GM19193 (cell line): ENCODE data around the gene HOXB1.

Experiments
- POLR2A ChIP-seq: IDR thresholded peaks from 4 replicates; pipeline ENCODE4 v1.6.1; 2011; ENCODE audit not compliant: insufficient read depth, insufficient read length; ENCODE audit errors: extremely low read depth

The HOXB1 gene

DNA sequence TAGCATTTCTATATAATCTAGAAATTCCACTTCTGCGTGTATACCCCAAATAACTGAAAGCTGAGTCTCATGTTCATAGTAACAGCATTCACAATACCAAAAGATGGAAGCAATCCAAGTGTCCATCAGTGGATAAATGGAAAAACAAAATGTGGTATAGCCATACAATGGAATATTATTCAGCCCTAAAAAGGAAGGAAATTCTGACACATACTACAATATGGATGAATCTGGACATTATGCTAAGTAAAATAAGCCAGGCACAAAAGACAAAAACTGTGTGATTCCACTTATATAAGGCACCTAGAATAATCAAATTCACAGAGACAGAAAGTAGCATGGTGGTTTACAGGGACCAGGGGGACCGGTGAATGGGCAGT, 20.4 kb downstream of the HOXB1 start:
- no peak for TF ChIP-seq POLR2A

DNA sequence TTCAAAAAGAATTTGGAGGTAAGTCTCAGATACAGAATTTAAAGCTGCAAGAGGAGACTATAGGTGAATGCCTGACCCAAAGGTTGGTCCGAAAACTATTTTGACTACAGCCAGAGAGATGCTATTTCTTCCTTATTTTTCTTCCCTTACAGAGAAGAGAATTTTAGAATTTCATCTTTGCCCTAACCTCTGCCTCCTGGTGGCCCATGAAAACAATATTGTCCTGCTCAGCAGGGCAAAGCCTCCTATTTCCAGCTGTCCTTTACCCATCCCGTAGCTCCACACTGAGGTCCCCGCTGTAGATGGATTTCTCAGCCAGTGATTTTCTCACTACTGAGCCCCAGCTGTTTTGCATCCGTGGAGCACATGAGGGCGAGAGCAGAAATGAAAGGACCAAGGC, 24.6 kb downstream of the HOXB1 start:
- no peak for TF ChIP-seq POLR2A

DNA sequence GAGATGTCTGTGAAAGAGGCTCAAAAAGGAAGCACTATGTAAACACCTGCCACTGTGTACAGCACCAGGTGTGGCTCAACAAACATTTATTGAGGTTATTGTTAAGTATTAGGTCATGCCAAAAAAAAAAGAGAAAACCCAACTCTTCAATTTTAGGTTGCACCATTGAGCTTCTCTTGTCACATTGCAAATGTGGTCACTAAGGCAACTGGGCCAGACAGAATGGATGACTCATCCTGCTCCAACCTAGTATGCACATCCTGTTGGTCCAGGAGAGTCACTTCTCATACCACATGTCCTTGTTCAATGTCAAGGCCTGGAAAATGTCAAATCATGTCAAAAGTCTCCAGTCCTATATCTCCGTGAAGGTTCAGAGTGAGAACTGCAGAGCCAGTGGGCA, 25.0 kb downstream of the HOXB1 start:
- TF ChIP-seq POLR2A: no peak

DNA sequence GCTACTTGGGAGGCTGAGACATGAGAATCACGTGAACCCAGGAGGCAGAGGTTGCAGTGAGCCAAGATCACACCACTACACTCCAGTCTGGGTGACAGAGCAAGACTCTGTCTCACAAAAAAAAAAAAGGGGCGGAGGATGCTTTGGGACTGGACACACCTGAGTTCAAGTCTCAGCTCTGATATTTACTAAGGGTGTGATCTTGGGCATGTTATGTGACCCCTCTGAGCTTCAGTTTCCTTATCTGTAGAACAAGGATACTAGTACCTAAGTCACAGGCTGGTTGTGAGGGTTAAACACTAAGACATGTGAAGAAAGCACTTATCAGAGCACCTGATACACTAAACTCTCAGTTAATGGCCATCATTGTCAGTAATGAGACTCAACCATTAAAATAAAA, 25.9 kb downstream of the HOXB1 start:
- TF ChIP-seq POLR2A: no peak

DNA sequence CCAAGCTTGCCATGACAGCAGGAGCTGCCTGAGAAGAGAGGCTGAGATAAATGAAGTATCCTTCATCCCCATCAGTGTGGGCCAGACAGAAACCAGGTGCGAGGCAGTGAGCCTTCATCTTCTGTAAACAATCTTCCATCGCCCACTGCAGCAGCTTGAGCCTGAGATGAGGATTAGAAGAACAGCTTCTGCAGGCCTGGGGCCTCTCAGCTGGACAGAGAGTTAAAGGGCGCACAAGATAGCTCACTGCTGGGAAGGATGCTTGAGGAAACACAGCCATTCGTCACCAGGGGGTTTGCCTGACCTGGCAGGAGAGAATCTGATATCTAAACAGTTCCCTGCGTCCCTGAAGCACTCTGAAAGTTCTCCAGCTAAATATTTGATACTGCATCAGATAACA, 27.1 kb downstream of the HOXB1 start:
- no peak for TF ChIP-seq POLR2A

DNA sequence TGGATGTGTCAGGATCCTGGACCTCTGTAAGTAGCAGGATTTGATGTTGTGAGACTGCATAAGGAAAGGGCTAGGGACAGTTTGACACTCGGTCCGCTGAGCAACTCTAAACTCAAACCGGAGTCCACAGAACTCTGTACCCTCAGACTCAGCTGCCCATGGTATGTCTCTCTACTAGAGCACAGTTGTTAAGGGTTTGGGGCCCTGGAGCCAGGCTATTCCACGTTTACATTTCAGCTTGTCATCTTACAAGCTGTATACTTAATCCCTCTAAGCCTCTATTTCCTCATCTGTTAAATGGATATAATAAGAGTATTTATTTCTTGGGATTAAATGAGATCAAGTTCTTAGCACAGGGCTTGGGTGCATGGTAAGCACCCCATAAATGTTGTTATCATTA, 27.9 kb downstream of the HOXB1 start:
- TF ChIP-seq POLR2A: no peak

DNA sequence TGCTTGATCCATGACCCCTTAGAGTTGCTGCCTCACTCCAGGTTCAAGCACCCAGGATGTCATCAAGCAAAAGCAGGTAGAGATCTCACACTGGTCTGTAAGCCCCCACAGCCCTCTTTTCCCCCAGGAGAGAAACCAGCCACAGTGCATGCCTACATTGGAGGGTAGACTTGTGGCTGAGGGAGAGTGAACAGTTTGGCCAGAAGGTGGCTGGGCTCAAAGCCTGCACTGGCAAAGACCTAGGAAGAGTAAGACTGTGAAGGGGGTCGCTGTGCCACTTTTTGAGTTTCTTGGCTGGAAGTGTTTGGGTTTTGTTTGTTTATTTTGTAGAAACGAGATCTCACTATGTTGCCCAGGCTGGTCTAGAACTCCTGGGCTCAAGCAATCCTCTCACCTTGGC, 28.5 kb downstream of the HOXB1 start:
- TF ChIP-seq POLR2A: no peak

DNA sequence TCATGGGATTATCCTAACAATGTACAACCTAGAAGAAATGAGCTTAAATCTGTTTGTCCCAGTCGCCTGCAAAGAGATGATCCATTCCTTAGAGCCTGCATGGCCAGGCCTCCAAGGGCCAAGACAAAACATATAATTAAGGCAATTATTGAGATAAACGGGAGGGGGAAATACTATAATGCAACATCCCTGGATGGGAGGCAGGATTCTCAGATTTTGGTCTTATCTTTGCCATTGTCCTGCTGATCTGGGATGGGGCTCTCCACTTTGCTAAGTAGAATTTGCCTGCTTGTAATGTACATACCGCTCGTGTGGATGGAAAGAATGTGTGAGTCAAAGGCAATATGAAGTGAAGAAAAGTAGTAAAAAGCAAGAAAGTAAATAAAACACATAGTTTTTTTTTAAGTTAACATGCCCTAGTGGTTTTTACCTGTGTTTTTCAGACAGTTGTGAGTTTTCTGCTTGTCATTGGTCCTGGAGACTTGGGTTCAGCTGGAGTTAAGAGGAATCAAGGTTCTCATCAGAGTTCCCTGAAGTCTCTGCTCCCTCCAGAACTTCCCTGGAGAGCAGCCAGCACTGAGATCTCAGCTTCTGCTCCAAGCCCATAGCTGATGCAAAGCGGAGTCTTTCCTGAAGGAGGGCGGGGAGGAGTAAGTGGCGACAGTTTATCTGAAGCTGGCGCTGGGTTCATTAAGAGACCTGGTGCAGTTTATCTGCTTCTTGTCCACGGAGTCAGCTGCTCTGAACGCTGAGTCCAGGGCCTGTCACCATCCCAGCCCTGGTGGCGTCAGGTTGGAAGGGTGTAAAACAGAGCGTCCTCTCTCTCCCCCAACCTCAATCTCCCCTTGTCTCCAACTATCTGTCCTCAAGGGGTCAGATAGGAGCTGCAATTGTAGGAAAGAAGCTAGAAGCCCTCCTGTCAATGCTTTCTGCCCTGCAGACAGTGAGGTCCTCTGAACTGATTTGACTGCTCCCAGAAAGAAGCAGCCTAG, 30.1 kb downstream of the HOXB1 start:
- TF ChIP-seq POLR2A: no peak

DNA sequence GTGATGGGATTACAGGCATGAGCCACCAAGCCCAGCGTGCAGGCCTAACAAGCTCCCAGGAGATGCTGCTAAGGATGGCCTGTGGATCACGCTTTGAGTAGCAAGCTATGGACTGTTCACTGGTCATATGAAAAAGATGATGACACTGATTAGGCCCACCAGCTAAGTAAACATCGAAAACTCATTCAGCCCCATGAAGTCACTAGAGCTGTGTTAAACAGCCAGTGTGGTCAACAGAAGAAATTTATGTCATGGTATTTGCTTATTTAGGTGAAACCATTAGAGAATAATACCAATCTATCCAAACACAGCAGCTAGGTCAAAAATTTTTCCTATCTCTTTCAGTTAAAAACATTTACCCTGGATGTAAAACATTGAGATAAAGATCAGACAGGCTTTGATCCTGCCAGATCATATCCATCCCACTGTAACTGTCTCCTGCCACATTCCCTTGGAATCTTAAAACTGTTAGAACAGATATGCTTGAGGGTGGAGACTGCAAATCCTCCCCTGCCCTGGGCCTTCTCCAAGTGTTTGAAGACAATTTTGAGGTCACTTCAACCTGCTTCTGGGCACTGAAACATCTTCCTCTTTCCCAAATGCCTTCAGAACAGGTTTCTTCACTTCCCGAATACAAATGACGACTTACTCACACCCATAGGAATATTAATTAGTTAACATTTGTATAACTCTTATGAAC, 30.9 kb downstream of the HOXB1 start:
- no peak for TF ChIP-seq POLR2A

DNA sequence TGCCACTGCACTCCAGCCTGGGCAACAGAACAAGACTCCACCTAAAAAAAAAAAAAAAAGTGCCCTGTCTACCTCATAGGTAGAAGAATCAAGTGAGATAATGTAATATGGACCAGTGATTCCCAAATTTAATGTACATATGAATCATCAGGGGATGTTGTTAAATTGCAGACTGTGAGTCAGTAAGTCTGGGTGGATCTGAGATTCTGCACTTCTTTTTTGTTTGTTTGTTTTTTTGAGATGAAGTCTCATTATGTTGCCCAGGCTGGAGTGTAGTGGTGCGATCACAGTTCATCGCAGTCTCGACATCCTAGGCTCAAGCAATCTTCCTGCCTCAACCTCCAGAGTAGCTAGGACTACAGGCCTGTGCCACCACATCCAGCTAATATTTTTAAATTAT, 31.6 kb downstream of the HOXB1 start:
- no peak for TF ChIP-seq POLR2A

DNA sequence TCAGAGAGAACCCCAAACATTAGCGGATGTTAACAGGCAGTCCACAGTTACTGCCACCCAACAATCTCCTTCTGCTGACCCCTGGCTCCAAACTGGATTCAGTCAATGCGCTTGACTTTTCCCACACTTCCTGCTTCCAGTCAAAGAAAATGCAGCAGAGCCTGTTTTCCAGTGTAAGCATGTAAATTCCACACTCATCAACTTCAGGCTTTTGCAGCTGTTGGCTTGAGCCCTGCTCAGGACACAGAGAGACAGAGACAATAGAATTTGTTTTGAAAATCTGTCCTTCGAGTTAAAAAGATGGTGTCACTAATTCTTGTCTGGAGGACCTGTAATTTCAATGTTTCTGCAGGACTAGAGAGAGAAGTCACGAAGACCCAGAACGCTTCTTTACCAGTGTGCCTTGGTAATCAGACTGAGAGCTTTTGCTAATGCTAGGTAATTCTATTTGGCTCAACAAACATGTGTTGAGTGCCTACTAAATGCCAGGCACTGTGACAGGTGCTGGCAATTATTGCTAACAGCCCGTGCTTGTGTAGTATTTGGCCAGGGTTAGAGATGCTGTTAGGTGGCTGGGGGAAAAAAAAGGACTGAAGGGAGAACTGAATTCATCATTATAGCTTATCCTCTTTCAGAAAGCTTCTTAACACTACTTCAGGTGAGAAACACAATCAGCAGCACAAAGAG, 32.5 kb downstream of the HOXB1 start:
- TF ChIP-seq POLR2A: no peak

DNA sequence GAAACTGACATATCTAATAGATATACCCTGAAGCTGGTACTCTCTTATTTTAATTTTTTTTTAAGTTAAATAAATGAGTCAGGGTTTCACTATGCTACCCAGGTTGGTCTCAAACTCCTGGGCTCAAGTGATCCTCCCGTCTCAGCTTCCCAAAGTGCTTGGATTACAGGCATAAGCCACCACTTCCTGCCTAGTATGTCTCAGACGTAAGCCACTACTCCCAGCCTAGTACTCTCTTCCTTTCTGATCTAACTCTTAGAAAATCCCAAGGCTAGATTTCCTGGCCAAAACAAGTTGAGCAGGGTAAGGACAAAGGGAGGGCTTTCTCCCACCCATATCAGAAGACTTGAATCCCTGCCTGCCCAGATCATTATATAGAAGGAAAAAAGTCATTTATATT, 33.7 kb downstream of the HOXB1 start:
- TF ChIP-seq POLR2A: no peak

DNA sequence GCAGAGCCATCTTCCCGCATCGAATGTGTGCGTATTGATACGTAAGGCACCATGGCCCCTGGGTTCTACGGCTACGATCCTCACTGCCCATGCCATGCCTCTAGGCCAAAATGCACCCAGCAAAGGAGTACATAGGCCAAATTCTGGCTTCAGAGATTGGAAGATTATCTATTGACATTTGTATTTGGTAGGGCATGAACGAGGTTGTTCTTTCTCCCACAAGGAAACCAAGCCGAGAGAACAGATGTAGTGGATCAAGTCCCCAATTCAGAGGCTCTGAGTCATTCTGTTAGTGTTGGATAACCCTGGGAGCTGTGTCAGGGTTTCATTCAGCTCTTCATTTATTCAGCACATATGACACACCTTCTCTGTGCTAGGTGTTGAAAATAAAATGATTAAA, 36.5 kb downstream of the HOXB1 start:
- TF ChIP-seq POLR2A: no peak

DNA sequence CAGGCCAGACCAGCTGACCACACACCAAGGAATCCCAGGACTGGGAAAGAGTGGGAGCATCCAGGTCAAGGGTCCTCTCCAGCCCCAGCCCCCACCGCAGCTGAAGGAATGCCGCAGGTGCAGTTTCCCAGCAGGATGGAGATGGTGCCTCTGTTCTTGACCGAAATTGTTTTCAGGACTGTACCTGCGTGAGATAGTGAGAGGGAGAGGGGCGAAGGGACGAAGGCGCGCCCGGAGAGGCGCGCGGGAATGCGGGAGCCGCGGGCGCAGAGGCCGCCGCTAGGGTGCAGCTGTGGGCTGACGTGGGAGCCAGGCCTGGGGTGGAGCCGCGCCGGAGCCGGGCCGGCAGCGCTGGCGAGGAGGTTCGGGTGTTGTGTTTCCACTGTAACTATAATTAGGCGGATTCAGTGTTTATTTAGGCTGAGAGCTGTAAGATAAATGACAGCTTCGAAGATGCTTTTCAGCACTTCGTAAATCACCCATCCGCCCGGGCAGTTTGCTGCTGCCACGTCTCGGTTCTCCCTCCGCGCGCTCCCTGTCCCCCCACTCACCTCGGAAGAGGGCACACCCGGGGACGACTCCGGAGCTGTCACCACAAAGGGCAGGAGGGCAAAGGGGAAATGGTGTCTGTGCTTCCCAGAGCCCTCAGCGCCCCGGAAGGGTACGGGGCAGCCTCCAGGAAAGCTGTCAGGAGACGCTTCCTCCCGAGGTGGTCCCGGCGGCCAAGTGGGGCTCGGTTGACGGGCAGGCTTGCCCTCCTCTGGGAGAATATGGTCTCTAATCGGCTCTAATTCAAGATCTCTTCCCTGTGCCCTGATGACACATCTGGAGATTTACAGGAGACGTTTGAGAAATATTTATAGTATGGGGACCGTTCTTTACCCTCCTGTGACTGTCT, 38.2 kb downstream of the HOXB1 start:
- peak; percentile 27 for TF ChIP-seq POLR2A

DNA sequence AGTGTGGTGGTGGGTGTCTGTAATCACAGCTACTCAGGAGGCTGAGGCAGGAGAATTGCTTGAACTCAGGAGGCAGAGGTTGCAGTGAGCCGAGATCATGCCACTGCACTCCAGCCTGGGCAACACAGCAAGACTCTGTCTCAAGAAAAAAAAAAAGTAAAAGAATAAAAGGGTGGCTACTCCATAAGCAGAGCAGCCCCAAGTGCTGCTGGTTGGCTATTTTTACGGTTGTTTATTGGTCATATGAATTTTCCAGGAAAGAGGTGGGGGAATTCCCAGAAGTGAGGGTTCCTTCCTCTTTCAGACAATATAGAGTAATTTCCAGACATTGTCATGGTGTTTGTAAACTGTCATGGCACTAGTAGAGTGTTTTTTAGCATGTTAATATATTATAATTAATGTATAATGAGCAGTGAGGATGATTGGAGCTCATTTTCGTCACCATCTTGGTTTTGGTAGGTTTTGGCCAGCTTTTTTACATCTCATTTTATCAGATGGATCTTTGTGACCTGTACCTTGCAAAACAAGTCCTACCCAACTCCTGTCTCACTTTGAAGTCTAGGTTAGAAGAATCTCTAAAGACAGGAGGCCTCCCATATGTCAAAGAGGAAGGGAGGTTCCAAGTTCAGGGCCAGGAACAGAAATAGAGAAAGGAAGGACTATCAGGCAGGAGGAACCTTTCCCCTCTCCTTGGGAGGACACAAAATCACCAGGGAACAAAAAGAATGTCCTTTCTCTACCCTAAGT, 39.1 kb downstream of the HOXB1 start:
- no peak for TF ChIP-seq POLR2A

DNA sequence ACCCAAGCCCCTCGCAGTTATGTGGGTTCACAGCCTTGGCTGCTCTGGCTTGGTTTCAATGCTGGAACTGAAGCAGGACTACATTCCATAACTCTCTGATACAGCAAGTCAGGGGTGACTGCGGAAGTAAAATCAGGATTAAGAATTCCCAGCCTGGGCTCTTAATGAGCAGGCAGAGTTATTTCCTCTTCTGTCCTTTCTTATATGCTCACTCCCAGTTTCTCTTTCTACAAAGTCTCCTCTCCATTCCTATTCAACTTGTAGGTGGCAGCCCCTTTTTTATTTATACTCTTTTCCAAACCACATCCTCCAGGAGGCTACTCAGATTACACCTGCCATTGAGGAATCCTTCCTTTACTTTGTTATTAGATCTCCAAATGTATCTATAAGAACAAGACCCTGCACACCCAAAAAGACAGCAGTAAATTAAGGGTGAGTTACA, 40.3 kb downstream of the HOXB1 start:
- no peak for TF ChIP-seq POLR2A
